Loucy (cell line): ENCODE measurements around the gene EPB41L3.

Experiments
- H2AFZ ChIP-seq: fragments of 200-600 bp; sonication (generic); 2 replicates; pipeline ENCODE4 v1.6.0; 2016; ENCODE audit warnings: antibody characterized with exemption, mild to moderate bottlenecking, low read length, moderate library complexity
- H3F3A ChIP-seq: fragments of 200-600 bp; 2 replicates; pipeline ENCODE4 v1.6.0; 2016; ENCODE audit warnings: antibody characterized with exemption, low read depth, mild to moderate bottlenecking
- H3K27me3 ChIP-seq: fragments of 200-600 bp; sonication (generic); 2 replicates; pipeline ENCODE4 v1.6.1; 2014; ENCODE audit warnings: low read length, mild to moderate bottlenecking; ENCODE audit not compliant: insufficient read depth, poor library complexity, severe bottlenecking
- H3K36me3 ChIP-seq: fragments of 200-600 bp; sonication (generic); 2 replicates; pipeline ENCODE4 v1.6.1; 2016; ENCODE audit warnings: low read length; ENCODE audit not compliant: insufficient read depth
- H3K4me1 ChIP-seq: fragments of 200-600 bp; sonication (generic); 2 replicates; pipeline ENCODE4 v1.5.1; 2014; ENCODE audit warnings: low read length, mild to moderate bottlenecking; ENCODE audit not compliant: insufficient read depth, poor library complexity, severe bottlenecking
- H3K4me2 ChIP-seq: fragments of 200-600 bp; sonication (generic); 2 replicates; pipeline ENCODE4 v1.6.0; 2014; ENCODE audit warnings: antibody characterized with exemption, low read length, low read depth, mild to moderate bottlenecking; ENCODE audit not compliant: poor library complexity, severe bottlenecking
- H3K4me3 ChIP-seq: fragments of 200-600 bp; sonication (generic); 2 replicates; pipeline ENCODE4 v1.5.1; 2014; ENCODE audit warnings: low read length, mild to moderate bottlenecking, mixed read lengths; ENCODE audit not compliant: poor library complexity, severe bottlenecking
- H3K79me2 ChIP-seq: fragments of 200-600 bp; sonication (generic); 2 replicates; pipeline ENCODE4 v1.6.1; 2014; ENCODE audit warnings: low read length; ENCODE audit not compliant: insufficient read depth
- H3K9ac ChIP-seq: fragments of 200-600 bp; sonication (generic); 2 replicates; pipeline ENCODE4 v1.6.0; 2014; ENCODE audit warnings: mild to moderate bottlenecking, low read depth, low read length, moderate library complexity; ENCODE audit not compliant: poor library complexity, severe bottlenecking
- H3K9me2 ChIP-seq: fragments of 200-600 bp; sonication (generic); replicated peaks from 2 replicates; pipeline ENCODE4 v1.6.1; 2016; ENCODE audit warnings: low read depth, low read length, mixed read lengths
- H3K9me3 ChIP-seq: fragments of 200-600 bp; sonication (generic); 2 replicates; pipeline ENCODE4 v1.6.1; 2014; ENCODE audit warnings: mild to moderate bottlenecking, antibody characterized with exemption, low read length, low read depth; ENCODE audit not compliant: insufficient read depth
- H4K20me1 ChIP-seq: fragments of 200-600 bp; sonication (generic); 2 replicates; pipeline ENCODE4 v1.6.0; 2014; ENCODE audit warnings: antibody characterized with exemption, low read length, mild to moderate bottlenecking; ENCODE audit not compliant: insufficient read depth, poor library complexity, severe bottlenecking
- EZH2phosphoT487 ChIP-seq: fragments of 200-600 bp; IDR thresholded peaks from 2 replicates; pipeline ENCODE4 v1.6.1; 2018; ENCODE audit warnings: antibody characterized with exemption, mild to moderate bottlenecking, moderate library complexity, borderline replicate concordance
- TF ChIP-seq, protein P1 (sequence below): fragments of 200-600 bp; sonication (generic); conservative IDR thresholded peaks from 2 replicates; pipeline ENCODE4 v1.5.1; 2014; ENCODE audit warnings: mild to moderate bottlenecking, antibody characterized with exemption, low read length

The EPB41L3 gene

GRCh38 chr18:5439986-5440696 lies 103.7 kb downstream of the EPB41L3 start:
- no peak overlapping the region for H3K9ac ChIP-seq

DNA sequence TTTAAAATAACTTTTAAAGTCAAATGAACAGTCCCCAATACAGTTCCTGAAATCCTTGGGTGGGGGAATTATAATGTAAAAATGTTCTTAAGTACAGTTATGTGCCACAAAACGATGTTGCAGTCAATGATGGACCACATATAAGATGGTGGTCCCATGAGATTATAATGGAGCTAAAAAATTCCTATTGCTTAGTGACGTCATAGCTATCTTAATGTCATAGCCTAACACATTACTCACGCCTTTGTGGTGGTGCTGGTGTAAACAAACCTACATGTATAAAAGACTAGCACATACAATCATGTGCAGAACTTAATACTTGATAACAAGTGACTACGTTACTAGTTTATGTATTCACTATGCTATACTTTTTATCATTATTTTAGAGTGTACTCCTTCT lies 109.4 kb downstream of the EPB41L3 start:
- H4K20me1 ChIP-seq, result no peaks in the 10 kb centered on the region
- H3K27me3 ChIP-seq, result no peaks in the 10 kb centered on the region
- no peak overlapping the region for H3K4me3 ChIP-seq
- H3K79me2 ChIP-seq, result no peaks in the 10 kb centered on the region
- H3K9me2 ChIP-seq, result no peaks in the 10 kb centered on the region; the same call in 1 of the 2 replicates
- H3K9ac ChIP-seq, result no peak overlapping the region
- H2AFZ ChIP-seq, result no peak overlapping the region
- no peaks in the 10 kb centered on the region for H3K36me3 ChIP-seq
- no peaks in the 10 kb centered on the region for H3K9me3 ChIP-seq
- TF ChIP-seq, protein P1, sequence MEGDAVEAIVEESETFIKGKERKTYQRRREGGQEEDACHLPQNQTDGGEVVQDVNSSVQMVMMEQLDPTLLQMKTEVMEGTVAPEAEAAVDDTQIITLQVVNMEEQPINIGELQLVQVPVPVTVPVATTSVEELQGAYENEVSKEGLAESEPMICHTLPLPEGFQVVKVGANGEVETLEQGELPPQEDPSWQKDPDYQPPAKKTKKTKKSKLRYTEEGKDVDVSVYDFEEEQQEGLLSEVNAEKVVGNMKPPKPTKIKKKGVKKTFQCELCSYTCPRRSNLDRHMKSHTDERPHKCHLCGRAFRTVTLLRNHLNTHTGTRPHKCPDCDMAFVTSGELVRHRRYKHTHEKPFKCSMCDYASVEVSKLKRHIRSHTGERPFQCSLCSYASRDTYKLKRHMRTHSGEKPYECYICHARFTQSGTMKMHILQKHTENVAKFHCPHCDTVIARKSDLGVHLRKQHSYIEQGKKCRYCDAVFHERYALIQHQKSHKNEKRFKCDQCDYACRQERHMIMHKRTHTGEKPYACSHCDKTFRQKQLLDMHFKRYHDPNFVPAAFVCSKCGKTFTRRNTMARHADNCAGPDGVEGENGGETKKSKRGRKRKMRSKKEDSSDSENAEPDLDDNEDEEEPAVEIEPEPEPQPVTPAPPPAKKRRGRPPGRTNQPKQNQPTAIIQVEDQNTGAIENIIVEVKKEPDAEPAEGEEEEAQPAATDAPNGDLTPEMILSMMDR, result no peak
- no peak for TF ChIP-seq EZH2phosphoT487
- H3F3A ChIP-seq, result no peaks in the 10 kb centered on the region
- H3K4me2 ChIP-seq, result no peak overlapping the region
- no peaks in the 10 kb centered on the region for H3K4me1 ChIP-seq

More at GRCh38 chr18:5439986-5440696, 103.7 kb downstream of the EPB41L3 start:
- Histone ChIP-seq H3K4me1 (no peaks in the 10 kb centered on the region), H3F3A (no peaks in the 10 kb centered on the region), H3K79me2 (no peaks in the 10 kb centered on the region), H3K36me3 (no peaks in the 10 kb centered on the region), H3K4me3 (no peak overlapping the region), H3K27me3 (no peaks in the 10 kb centered on the region), H2AFZ (no peak overlapping the region), H4K20me1 (no peaks in the 10 kb centered on the region), H3K4me2 (no peak overlapping the region), H3K9me2 (no peaks in the 10 kb centered on the region; the same call in 1 of the 2 replicates), H3K9me3 (no peaks in the 10 kb centered on the region)
- TF ChIP-seq, protein P1, result no peak
- no peak for TF ChIP-seq EZH2phosphoT487

GRCh38 chr18:5431836-5432575 lies 111.8 kb downstream of the EPB41L3 start:
- Histone ChIP-seq H4K20me1 (no peaks in the 10 kb centered on the region), H3K79me2 (no peaks in the 10 kb centered on the region), H3K9ac (no peak overlapping the region), H3K4me1 (no peaks in the 10 kb centered on the region), H3K36me3 (no peaks in the 10 kb centered on the region), H3K4me2 (no peak overlapping the region), H3K9me2 (no peaks in the 10 kb centered on the region; the same call in 1 of the 2 replicates), H3F3A (no peaks in the 10 kb centered on the region), H3K27me3 (no peaks in the 10 kb centered on the region), H2AFZ (no peak overlapping the region), H3K4me3 (no peak overlapping the region), H3K9me3 (no peaks in the 10 kb centered on the region)
- TF ChIP-seq, protein P1, result no peak
- TF ChIP-seq EZH2phosphoT487, result no peak
